ENCODE measurements around the gene CYP4A11. TPM values are rescaled to one million over a fixed set of nuclear protein-coding genes. Genes with fewer than 3 reads are reported as not detected.
"Not testable (repeated sequence)": the region's sequence is repeated elsewhere in the genome, so short reads cannot be mapped to it uniquely, and the experiment has no call there.

The CYP4A11 gene
- total and polyA plus RNA-seq, 2 experiments from 2014 or later, result not detected

- no peak for TF ChIP-seq CTCF (IDR thresholded peaks at IDR 0.05; ENCODE audit: low read depth, low read length)
- H3K27ac ChIP-seq, result no peak overlapping the region
- H3K9me3 ChIP-seq (ENCODE audit: low read depth), result no peaks in the 10 kb centered on the region
- H3K27me3 ChIP-seq, result no peaks in the 10 kb centered on the region
- DNase-seq (ENCODE audit: low read depth in 1 of 2, low spot score in 1 of 2), result no peak
- H3K4me1 ChIP-seq (ENCODE audit: low read depth), result no peaks in the 10 kb centered on the region
- no peaks in the 10 kb centered on the region for H3K36me3 ChIP-seq
- H3K4me3 ChIP-seq, result no peak overlapping the region
Measured at GRCh38 chr1:46961066-46961758, 19.9 kb upstream of the CYP4A11 start.

DNA sequence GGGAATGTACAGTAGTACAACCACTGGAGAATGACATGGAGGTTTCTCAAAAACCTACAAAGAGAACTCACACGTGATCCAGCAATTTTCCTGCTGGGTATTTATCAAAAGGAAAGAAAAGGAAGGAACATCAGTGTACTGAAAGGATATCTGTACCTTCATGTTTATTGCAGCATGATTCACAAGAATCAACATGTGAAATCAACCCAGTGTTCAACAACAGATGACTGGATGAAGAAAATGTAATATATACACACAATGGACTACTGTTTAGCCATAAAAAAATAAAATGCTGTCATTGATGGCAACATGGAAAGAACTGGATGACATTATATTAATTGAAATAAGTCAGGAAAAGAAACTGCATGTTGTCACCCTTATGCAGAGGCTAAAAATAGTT lies 19.0 kb upstream of the CYP4A11 start:
- Histone ChIP-seq H3K4me1 (ENCODE audit: low read depth) (no peaks in the 10 kb centered on the region), H3K36me3 (no peaks in the 10 kb centered on the region), H3K9me3 (ENCODE audit: low read depth) (no peaks in the 10 kb centered on the region), H3K27ac (no peak overlapping the region), H3K27me3 (no peaks in the 10 kb centered on the region), H3K4me3 (no peak overlapping the region)
- no peak for DNase-seq (ENCODE audit: low read depth in 1 of 2, low spot score in 1 of 2)
- no peak for TF ChIP-seq CTCF (IDR thresholded peaks at IDR 0.05; ENCODE audit: low read depth, low read length)

- H3K4me3 ChIP-seq; H3K4me1 ChIP-seq (ENCODE audit: low read depth); DNase-seq (ENCODE audit: low read depth in 1 of 2, low spot score in 1 of 2); H3K9me3 ChIP-seq (ENCODE audit: low read depth); H3K27ac ChIP-seq; H3K36me3 ChIP-seq; H3K27me3 ChIP-seq: not testable (repeated sequence)
Measured at GRCh38 chr1:46955116-46955515, 13.8 kb upstream of the CYP4A11 start.

- not testable (repeated sequence) for DNase-seq (ENCODE audit: low read depth in 1 of 2, low spot score in 1 of 2); H3K36me3 ChIP-seq; H3K27ac ChIP-seq; H3K4me3 ChIP-seq; H3K4me1 ChIP-seq (ENCODE audit: low read depth); H3K27me3 ChIP-seq; H3K9me3 ChIP-seq (ENCODE audit: low read depth)
Measured at GRCh38 chr1:46953847-46954246, 12.6 kb upstream of the CYP4A11 start.

DNA sequence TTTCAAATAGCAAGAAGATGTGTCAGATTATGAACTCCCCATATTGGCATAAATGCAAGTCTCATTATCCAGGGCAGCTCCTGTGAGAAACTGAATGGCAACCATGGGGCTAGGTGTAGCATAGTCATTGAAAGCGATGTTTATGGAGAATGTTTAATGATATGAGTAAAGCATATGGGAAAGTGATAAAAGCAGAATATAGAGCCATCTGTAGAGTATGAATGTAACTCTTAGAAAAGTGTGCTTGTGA lies 8.1 kb upstream of the CYP4A11 start:
- not testable (repeated sequence) for DNase-seq (ENCODE audit: low read depth in 1 of 2, low spot score in 1 of 2); H3K4me3 ChIP-seq; H3K4me1 ChIP-seq (ENCODE audit: low read depth)

DNA sequence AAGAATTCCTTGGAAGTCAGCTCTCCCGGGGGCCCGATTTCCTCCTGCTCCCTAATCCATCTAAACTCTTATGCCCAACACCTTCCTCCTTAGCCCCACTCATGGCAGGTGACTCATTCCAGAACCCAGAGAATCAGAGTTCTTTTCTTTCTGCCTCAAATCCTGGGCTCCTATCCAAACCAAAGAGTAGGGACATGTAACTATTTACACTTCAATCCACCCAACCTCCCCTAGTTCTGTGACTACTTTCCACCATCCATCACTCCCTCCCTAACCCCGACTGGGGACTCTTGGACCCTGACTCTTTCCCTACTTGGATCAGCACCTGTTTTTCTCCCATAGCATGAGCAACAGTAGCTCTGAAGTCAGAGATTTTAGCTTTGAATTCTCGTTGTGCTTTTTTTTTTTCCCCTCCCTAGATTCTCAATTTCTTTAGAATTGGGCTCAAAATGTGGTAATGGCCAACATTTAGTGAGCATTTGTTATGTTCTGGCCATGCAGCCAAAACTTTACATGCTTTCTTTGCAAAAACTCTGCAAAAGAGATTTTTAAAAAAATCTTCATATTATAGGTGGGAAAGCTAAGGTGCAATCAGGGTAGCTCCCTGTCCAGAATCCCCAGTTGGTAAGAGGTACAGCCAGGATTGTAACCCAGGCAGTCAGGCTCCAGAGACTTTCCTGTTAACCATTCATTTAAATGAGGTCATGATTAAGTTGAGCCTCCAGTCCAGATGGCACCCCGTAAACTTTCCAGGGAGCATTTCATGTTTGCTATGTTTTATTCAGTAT lies 7.5 kb upstream of the CYP4A11 start:
- H3K27me3 ChIP-seq, result peaks cover 3% of the 10 kb centered on the region
- no peak overlapping the region for H3K4me3 ChIP-seq
- TF ChIP-seq CTCF (IDR thresholded peaks at IDR 0.05; ENCODE audit: low read depth, low read length), result no peak
- no peaks in the 10 kb centered on the region for H3K4me1 ChIP-seq (ENCODE audit: low read depth)
- no peak overlapping the region for H3K27ac ChIP-seq
- DNase-seq (ENCODE audit: low read depth in 1 of 2, low spot score in 1 of 2), result peak in 1 of 2 donors; percentile 10
- no peaks in the 10 kb centered on the region for H3K9me3 ChIP-seq (ENCODE audit: low read depth)
- H3K36me3 ChIP-seq, result no peaks in the 10 kb centered on the region

More for the DNA sequence above, 8.1 kb upstream of the CYP4A11 start:
- H3K9me3 ChIP-seq (ENCODE audit: low read depth); H3K36me3 ChIP-seq; H3K27me3 ChIP-seq; H3K27ac ChIP-seq: not testable (repeated sequence)

DNA sequence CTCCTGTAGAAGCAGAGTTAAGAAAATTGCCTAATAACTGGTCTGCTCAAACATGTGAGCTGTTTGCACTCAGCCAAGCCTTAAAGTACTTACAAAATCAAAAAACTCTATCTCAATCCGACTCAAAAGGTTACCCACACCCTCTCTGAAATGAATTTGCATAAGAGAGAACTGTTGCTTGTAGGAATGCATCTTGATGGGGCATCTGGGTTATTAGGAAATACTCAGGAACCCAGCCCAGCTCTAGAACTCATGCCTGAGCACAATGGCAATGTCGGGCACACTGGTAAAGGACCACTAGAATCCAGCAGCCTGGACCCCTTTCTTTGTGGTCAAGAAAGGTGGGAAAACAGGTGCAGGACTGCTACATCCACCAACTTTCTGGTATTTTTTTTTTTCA lies 6.4 kb upstream of the CYP4A11 start:
- H3K4me3 ChIP-seq; H3K27me3 ChIP-seq; H3K4me1 ChIP-seq (ENCODE audit: low read depth); H3K9me3 ChIP-seq (ENCODE audit: low read depth); H3K27ac ChIP-seq; DNase-seq (ENCODE audit: low read depth in 1 of 2, low spot score in 1 of 2); H3K36me3 ChIP-seq: not testable (repeated sequence)

All from cardiac muscle cell (in vitro differentiated cells and primary cell).